K562 (cell line): ENCODE data around the gene OXSR1. TPM values are rescaled to one million over a fixed set of nuclear protein-coding genes. Genes with fewer than 3 reads are reported as not detected.

Experiments used
- BHLHE40 ChIP-seq: IDR thresholded peaks from 2 replicates; pipeline ENCODE4 v1.6.1; 2011; ENCODE audit warnings: low read length, improper control_type of control experiment
- CBX2 ChIP-seq: fragments of 200-600 bp; sonication (generic); IDR thresholded peaks from one replicate; pipeline ENCODE4 v1.6.1; 2012; ENCODE audit warnings: mild to moderate bottlenecking, low read length, inconsistent platforms; ENCODE audit not compliant: insufficient read depth, poor library complexity, severe bottlenecking
- DMBX1 ChIP-seq: fragments of 250-450 bp; sonication (Bioruptor Pico); IDR thresholded peaks from 2 replicates; pipeline ENCODE4 v1.8.0; 2022; ENCODE audit warnings: inconsistent platforms, mild to moderate bottlenecking, moderate library complexity, borderline replicate concordance
- EZH2 ChIP-seq: IDR thresholded peaks from 2 replicates; pipeline ENCODE4 v1.6.1; 2012; ENCODE audit warnings: low read depth, mild to moderate bottlenecking, inconsistent platforms, low read length, borderline replicate concordance
- FOXA3 ChIP-seq, 2 experiments: fragments of 450-650 bp in 1 of 2; sonication (generic) in 1 of 2; formaldehyde crosslinking; IDR thresholded peaks in 1 of 2; conservative IDR thresholded peaks in 1 of 2; 2 replicates each; pipeline versions ENCODE4 v1.4.0 to v1.8.0; 2020 to 2022; ENCODE audit warnings: mild to moderate bottlenecking in 2 of 2, missing genetic modification reagents in 1 of 2
- FOXJ2 ChIP-seq: fragments of 200-800 bp; sonication (Bioruptor generic); IDR thresholded peaks from 2 replicates; pipeline ENCODE4 v1.6.1; 2016; ENCODE audit warnings: missing genetic modification characterization, missing compliant biosample characterization
- GTF3C2 ChIP-seq: IDR thresholded peaks from 3 replicates; pipeline ENCODE4 v1.6.1; 2011; ENCODE audit warnings: borderline replicate concordance, mild to moderate bottlenecking, moderate library complexity; ENCODE audit not compliant: insufficient read length; ENCODE audit errors: extremely low read depth
- MAFK ChIP-seq: IDR thresholded peaks from 2 replicates; pipeline ENCODE4 v1.6.1; 2011; ENCODE audit warnings: low read length, improper control_type of control experiment
- MYC ChIP-seq, 2 experiments: fragments of 250-450 bp in 1 of 2; sonication (Bioruptor Pico) in 1 of 2; IDR thresholded peaks; 2 replicates each; pipeline versions ENCODE4 v1.5.1 to v1.6.1; 2012 to 2021; ENCODE audit warnings: low read depth in 2 of 2, borderline replicate concordance in 1 of 2, improper control_type of control experiment in 1 of 2, low read length in 1 of 2, mild to moderate bottlenecking in 1 of 2, moderate library complexity in 1 of 2
- PREB ChIP-seq: sonication (generic); formaldehyde crosslinking; IDR thresholded peaks from 2 replicates; pipeline ENCODE4 v1.8.1; 2023; ENCODE audit warnings: mild to moderate bottlenecking, missing genetic modification reagents
- RCOR1 ChIP-seq, 2 experiments: IDR thresholded peaks; 2 replicates each; pipeline ENCODE4 v1.6.1; 2012; ENCODE audit warnings: low read depth in 2 of 2, low read length in 2 of 2, borderline replicate concordance in 1 of 2, improper control_type of control experiment in 1 of 2
- RNF2 ChIP-seq: sonication (generic); IDR thresholded peaks from 2 replicates; pipeline ENCODE4 v1.6.1; 2016
- SMAD2 ChIP-seq: fragments of 150-350 bp; IDR thresholded peaks from 2 replicates; pipeline ENCODE4 v1.6.1; 2014; ENCODE audit warnings: low read depth, mild to moderate bottlenecking, low read length
- SRF ChIP-seq, 2 experiments: fragments of 250-450, 450-650 bp in 1 of 2; sonication (Bioruptor Pico) in 1 of 2; sonication (generic) in 1 of 2; formaldehyde crosslinking; IDR thresholded peaks; 2 replicates each; pipeline versions ENCODE4 v1.5.0 to v1.5.1; 2020 to 2022; ENCODE audit warnings: mild to moderate bottlenecking in 1 of 2, missing genetic modification reagents in 1 of 2
- TAF15 ChIP-seq: fragments of 200-400 bp; formaldehyde crosslinking; IDR thresholded peaks from 2 replicates; pipeline ENCODE4 v1.6.1; 2017; ENCODE audit warnings: mild to moderate bottlenecking, low read depth, low read length, moderate library complexity
- ZNF121 ChIP-seq: sonication (generic); formaldehyde crosslinking; conservative IDR thresholded peaks from 2 replicates; pipeline ENCODE4 v1.8.0; 2022; ENCODE audit warnings: missing genetic modification reagents
- polyA plus RNA-seq, 8 experiments: library from polyadenylated mRNA; depleted of rRNA in 4 of 8; stranded (reverse) in 5 of 8; unstranded in 3 of 8; fragments of >200 nt; fragmentation: Nextera tagmentation in 2 of 8; fragmentation: Illumina TruSeq in 1 of 8; extraction: Ambion mirVana in 2 of 8; extraction: Trizol in 1 of 8; gene quantifications; 2 replicates each; pipeline versions ENCODE4 v1.2.1 to v1.2.3, GENCODE V29; 2011 to 2014; ENCODE audit warnings: inconsistent platforms in 1 of 8, missing spikeins in 1 of 8
- total RNA-seq, 7 experiments: library from RNA; depleted of rRNA in 6 of 7; stranded (reverse); fragments of >200 nt in 6 of 7; fragmentation: Illumina TruSeq in 2 of 7; extraction: Trizol in 2 of 7; gene quantifications; 2 replicates each; pipeline versions ENCODE4 v1.2.1 to v1.2.3, GENCODE V29; 2011 to 2021; ENCODE audit warnings: low replicate concordance in 1 of 7
- TF ChIP-seq, protein P1 (sequence below): fragments of 450-650 bp; conservative IDR thresholded peaks from 2 replicates; pipeline ENCODE4 v1.6.1; 2016; ENCODE audit warnings: missing genetic modification characterization, low read depth, mild to moderate bottlenecking, missing compliant biosample characterization, moderate library complexity

Gene OXSR1
- total and polyA plus RNA-seq, 9 of the 15 experiments (the other 6 are each of a cell fraction or from before 2014, with no cell fraction given) = 15.7 to 87.6 (median 48.7) TPM

DNA sequence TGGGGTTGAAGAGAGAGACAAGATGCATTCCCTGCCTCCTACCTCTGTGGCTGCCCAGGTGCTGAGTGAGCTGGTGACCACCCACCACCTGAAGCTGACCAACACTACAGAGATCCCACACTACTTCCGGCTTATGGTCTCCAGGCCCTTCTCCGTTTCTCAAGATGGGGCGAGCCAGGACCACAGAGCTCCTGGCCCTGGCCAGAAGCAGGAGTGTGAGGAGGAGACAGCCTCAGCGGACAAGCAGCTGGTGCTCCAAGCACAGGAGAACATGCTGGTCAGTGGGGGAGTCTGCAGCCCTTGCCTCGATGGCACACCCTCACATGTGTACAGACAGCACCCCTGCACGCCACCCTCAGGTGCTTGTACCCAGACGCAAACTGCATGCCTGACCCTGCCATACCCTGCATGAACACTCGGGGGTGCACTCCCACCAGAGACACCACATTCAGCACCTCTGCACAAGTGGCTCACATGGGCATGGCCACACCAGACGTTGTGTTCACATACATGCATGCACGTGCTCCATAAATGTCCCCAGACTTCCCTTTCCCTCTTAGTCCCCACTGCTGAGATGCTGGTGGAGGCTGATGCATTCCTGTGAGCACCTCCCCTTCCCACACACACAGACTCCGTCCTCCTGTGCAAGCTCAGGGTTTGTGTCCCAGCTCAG lies 47.5 kb upstream of the OXSR1 start (continued):
- TF ChIP-seq DMBX1 (no peak), FOXJ2 (tag) (no peak), EZH2 (no peak), CBX2 (no peak), PREB (CRISPR knock-in tag) (no peak), FOXA3 (CRISPR knock-in tag; conservative IDR thresholded peaks at IDR 0.05 in 1 of 2, IDR thresholded peaks at IDR 0.05 in 1 of 2) (peak in 1 of 2 experiments; percentile 33; a peak in 1 of 4 replicates), MYC (IDR thresholded peaks at IDR 0.05; ENCODE audit: low read depth, low read length) (peak; percentile 77), MYC (CRISPR knock-in tag; IDR thresholded peaks at IDR 0.05; ENCODE audit: borderline replicate concordance, low read depth) (no peak), MAFK (no peak), RCOR1 (IDR thresholded peaks at IDR 0.05; ENCODE audit: borderline replicate concordance in 1 of 2, low read depth in 2 of 2, low read length in 2 of 2) (0 out of 4 replicates have a peak, but pooled peaks of 1 of the 2 experiments have one; percentile 37), SRF (CRISPR knock-in tag; IDR thresholded peaks at IDR 0.05) (no peak), RNF2 (no peak), TAF15 (no peak), GTF3C2 (no peak), SMAD2 (no peak), ZNF121 (CRISPR knock-in tag) (no peak), BHLHE40 (peak; percentile 94)
- TF ChIP-seq, protein P1, sequence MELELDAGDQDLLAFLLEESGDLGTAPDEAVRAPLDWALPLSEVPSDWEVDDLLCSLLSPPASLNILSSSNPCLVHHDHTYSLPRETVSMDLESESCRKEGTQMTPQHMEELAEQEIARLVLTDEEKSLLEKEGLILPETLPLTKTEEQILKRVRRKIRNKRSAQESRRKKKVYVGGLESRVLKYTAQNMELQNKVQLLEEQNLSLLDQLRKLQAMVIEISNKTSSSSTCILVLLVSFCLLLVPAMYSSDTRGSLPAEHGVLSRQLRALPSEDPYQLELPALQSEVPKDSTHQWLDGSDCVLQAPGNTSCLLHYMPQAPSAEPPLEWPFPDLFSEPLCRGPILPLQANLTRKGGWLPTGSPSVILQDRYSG = no peak
